GM12865 (cell line): ENCODE results near the gene ARSB.

Experiments
- DNase-seq: peaks from one replicate; pipeline ENCODE4 v3.0.0; 2010; ENCODE audit warnings: low read depth
- H3K4me3 ChIP-seq: 2 replicates; pipeline ENCODE4 v1.5.1; 2011; ENCODE audit warnings: mild to moderate bottlenecking, low read depth, low read length, control low read depth
- TF ChIP-seq, protein P1 (sequence below): IDR thresholded peaks from 2 replicates; pipeline ENCODE4 v1.5.1; 2011; ENCODE audit warnings: low read length, control low read depth, low read depth, inconsistent platforms; ENCODE audit not compliant: insufficient read depth; ENCODE audit errors: missing control alignments

ARSB gene

GRCh38 chr5:78751872-78752271 is 233.2 kb downstream of the ARSB start:
- TF ChIP-seq, protein P1, sequence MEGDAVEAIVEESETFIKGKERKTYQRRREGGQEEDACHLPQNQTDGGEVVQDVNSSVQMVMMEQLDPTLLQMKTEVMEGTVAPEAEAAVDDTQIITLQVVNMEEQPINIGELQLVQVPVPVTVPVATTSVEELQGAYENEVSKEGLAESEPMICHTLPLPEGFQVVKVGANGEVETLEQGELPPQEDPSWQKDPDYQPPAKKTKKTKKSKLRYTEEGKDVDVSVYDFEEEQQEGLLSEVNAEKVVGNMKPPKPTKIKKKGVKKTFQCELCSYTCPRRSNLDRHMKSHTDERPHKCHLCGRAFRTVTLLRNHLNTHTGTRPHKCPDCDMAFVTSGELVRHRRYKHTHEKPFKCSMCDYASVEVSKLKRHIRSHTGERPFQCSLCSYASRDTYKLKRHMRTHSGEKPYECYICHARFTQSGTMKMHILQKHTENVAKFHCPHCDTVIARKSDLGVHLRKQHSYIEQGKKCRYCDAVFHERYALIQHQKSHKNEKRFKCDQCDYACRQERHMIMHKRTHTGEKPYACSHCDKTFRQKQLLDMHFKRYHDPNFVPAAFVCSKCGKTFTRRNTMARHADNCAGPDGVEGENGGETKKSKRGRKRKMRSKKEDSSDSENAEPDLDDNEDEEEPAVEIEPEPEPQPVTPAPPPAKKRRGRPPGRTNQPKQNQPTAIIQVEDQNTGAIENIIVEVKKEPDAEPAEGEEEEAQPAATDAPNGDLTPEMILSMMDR: no peak
- DNase-seq: no peak
- H3K4me3 ChIP-seq: no peak overlapping the region

GRCh38 chr5:78750281-78750680 is 234.8 kb downstream of the ARSB start:
- TF ChIP-seq, protein P1: no peak

GRCh38 chr5:78747705-78748359 is 237.3 kb downstream of the ARSB start:
- no peak for DNase-seq
- no peak overlapping the region for H3K4me3 ChIP-seq
- TF ChIP-seq, protein P1: no peak

More at GRCh38 chr5:78750281-78750680, 234.8 kb downstream of the ARSB start:
- DNase-seq: no peak
- H3K4me3 ChIP-seq: no peak overlapping the region

GRCh38 chr5:78747055-78747454 is 238.1 kb downstream of the ARSB start:
- no peak for DNase-seq
- TF ChIP-seq, protein P1: no peak
- H3K4me3 ChIP-seq: no peak overlapping the region

- TF ChIP-seq, protein P1: no peak
- no peak for DNase-seq
These were observed 238.9 kb downstream of the ARSB start for GRCh38 chr5:78746021-78746770.

DNA sequence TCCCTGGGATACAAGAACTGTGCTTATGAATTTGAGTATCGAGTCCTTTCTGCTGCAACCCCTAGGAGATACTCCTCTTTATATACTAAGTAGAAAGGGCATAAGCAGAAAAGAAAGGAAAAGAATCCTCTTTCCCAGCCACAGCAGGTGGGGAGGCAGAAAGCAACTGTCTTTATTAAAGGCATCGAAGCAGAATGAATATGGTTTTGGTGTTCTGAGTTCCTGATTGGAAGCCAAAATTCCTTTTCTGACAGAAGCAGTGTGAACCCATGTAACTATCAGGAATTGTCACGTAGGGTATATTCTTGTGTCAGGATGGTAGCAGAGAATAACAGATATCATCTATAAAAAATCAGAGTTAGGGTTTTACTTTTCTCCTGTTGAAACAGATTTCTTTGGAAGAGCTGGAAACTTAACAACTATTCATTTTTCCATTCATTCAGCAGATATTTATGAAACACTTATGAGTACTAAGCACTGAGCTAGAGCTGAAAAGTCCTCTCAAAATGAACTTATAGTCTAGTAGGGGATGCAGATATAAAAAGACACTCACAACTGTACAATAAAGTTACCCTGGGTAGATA is 240.1 kb downstream of the ARSB start:
- DNase-seq: no peak
- TF ChIP-seq, protein P1: no peak
- no peak overlapping the region for H3K4me3 ChIP-seq

More at GRCh38 chr5:78746021-78746770, 238.9 kb downstream of the ARSB start:
- no peak overlapping the region for H3K4me3 ChIP-seq

- TF ChIP-seq, protein P1: no peak
- DNase-seq: no peak
- H3K4me3 ChIP-seq: no peak overlapping the region
These were observed 244.1 kb downstream of the ARSB start for GRCh38 chr5:78741019-78741418.
